Caco-2 (cell line): ENCODE measurements around the gene CACTIN. TPM values are rescaled to one million over a fixed set of nuclear protein-coding genes. Genes with fewer than 3 reads are reported as not detected.

Source experiments
- BruUV-seq: library from RNA; stranded (reverse); fragments of 400-500 nt; replicated peaks from 2 replicates; lab custom pipeline; 2021; lab: Mats Ljungman, UMichigan
- CTCF ChIA-PET: fragments of 300-600 bp; sonication (Branson Sonifier 250); formaldehyde crosslinking; loops from one replicate; lab custom pipeline; 2022; ENCODE audit warnings: antibody characterized with exemption; lab: Charles Lee
- POLR2A ChIA-PET: fragments of 300-600 bp; sonication (Branson Sonifier 250); formaldehyde crosslinking; loops from one replicate; lab custom pipeline; 2022; ENCODE audit warnings: antibody characterized with exemption; lab: Charles Lee
- DNase-seq, 2 experiments: peaks; one replicate each; pipeline versions ENCODE4 v3.0.0 to v3.0.0-alpha.2; 2020 to 2022
- H3K27me3 ChIP-seq: replicated peaks from 2 replicates; pipeline ENCODE4 v1.6.0; 2011; ENCODE audit warnings: low read length; ENCODE audit not compliant: control insufficient read depth, insufficient read depth
- H3K36me3 ChIP-seq: 2 replicates; pipeline ENCODE4 v1.5.1; 2011; ENCODE audit warnings: low read length; ENCODE audit not compliant: control insufficient read depth, insufficient read depth
- H3K4me1 ChIP-seq: fragments of 250-450 bp; sonication (Bioruptor Pico); 2 replicates; pipeline ENCODE4 v1.5.1; 2020; ENCODE audit warnings: mild to moderate bottlenecking
- H3K4me3 ChIP-seq: 2 replicates; pipeline ENCODE4 v1.5.1; 2011; ENCODE audit warnings: low read depth, mild to moderate bottlenecking, control low read depth, low read length
- H3K9me3 ChIP-seq: fragments of 250-450 bp; sonication (Bioruptor Pico); 2 replicates; pipeline ENCODE4 v1.5.1; 2020; ENCODE audit warnings: mild to moderate bottlenecking, moderate library complexity
- H3K27ac Mint-ChIP-seq: one replicate; pipeline ENCODE4 v1.8.0; 2022; ENCODE audit warnings: mixed read lengths; ENCODE audit not compliant: unreplicated experiment
- H3K27me3 Mint-ChIP-seq: one replicate; pipeline ENCODE4 v1.8.0; 2022; ENCODE audit warnings: mixed read lengths; ENCODE audit not compliant: insufficient read depth, unreplicated experiment
- H3K36me3 Mint-ChIP-seq: one replicate; pipeline ENCODE4 v1.8.0; 2022; ENCODE audit warnings: mild to moderate bottlenecking, mixed read lengths; ENCODE audit not compliant: insufficient read depth, unreplicated experiment
- H3K4me1 Mint-ChIP-seq: one replicate; pipeline ENCODE4 v1.8.0; 2022; ENCODE audit warnings: low read depth, mixed read lengths; ENCODE audit not compliant: unreplicated experiment
- H3K4me3 Mint-ChIP-seq: one replicate; pipeline ENCODE4 v1.8.0; 2022; ENCODE audit warnings: mild to moderate bottlenecking, moderate library complexity, mixed read lengths; ENCODE audit not compliant: unreplicated experiment
- H3K9me3 Mint-ChIP-seq: one replicate; pipeline ENCODE4 v1.8.0; 2022; ENCODE audit warnings: mixed read lengths; ENCODE audit not compliant: unreplicated experiment
- intact Hi-C: fragments of 100-400 bp; cut with micrococcal nuclease; formaldehyde crosslinking; loops from one replicate; pipeline ENCODE4 v1.10.0; 2022; ENCODE audit not compliant: unreplicated experiment
- total RNA-seq: library from RNA; stranded (reverse); gene quantifications from 2 replicates; pipeline ENCODE4 v1.2.3, GENCODE V29; 2022
- TF ChIP-seq, protein P1 (sequence below), 2 experiments: fragments of 200-600 bp in 1 of 2; IDR thresholded peaks; 1 replicate in 1 of 2; 2 replicates in 1 of 2; pipeline versions ENCODE4 v1.5.1 to v1.8.0; 2011 to 2022; ENCODE audit warnings: antibody characterized with exemption in 1 of 2, control low read depth in 1 of 2, inconsistent platforms in 1 of 2, low read depth in 1 of 2, low read length in 1 of 2, mild to moderate bottlenecking in 1 of 2, moderate library complexity in 1 of 2; ENCODE audit not compliant: insufficient read depth in 1 of 2, severe bottlenecking in 1 of 2, unreplicated experiment in 1 of 2

CACTIN gene
- total RNA-seq, 1 experiment from 2014 or later: 33.9 TPM

DNA sequence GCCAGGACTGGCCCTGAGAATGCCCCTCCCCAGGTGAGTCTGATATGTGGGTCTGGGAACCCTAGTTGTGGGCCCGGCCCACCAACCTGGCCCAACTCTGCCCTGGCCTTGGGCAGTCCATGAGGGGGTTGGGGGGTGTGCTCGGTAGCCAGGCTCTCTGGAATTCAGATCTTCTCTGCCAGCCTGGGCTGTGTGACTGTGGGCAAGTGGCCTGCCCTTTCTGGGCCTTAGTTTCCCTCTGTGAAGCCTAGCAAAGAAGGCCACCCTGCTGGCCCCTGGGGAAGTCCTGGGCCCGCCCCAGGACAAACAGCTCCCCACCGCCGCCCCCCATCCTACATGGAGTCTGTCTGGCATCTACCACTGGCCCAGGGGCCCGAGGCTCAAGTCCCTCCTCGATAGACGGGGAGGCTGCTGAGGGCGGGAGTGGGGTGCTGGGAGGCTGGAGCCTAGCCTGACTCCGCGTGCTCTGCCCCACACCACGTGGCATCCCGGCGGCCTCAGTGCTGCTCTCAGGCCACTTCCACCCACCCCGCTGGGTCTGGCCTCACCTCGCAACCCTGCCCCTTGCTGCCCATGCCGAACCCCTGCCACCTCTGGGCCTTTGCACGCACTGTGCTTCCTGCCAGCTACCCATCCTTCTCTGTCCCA lies 11.6 kb downstream of the CACTIN start:
- intact Hi-C loops: no loop called here
- no peaks in the 10 kb centered on the region for H3K9me3 ChIP-seq
- Mint-ChIP-seq H3K27ac (no peak overlapping the region), H3K9me3 (no peaks in the 10 kb centered on the region), H3K36me3 (no peaks in the 10 kb centered on the region), H3K27me3 (no peaks in the 10 kb centered on the region), H3K4me1 (no peaks in the 10 kb centered on the region), H3K4me3 (no peak overlapping the region)
- H3K4me3 ChIP-seq: no peak overlapping the region
- no peaks in the 10 kb centered on the region for H3K4me1 ChIP-seq
- no peak for DNase-seq
- ChIA-PET CTCF (no interaction called here), POLR2A (no interaction called here)
- BruUV-seq: no TSS peak
- H3K27me3 ChIP-seq: no peaks in the 10 kb centered on the region
- H3K36me3 ChIP-seq: no peaks in the 10 kb centered on the region
- TF ChIP-seq, protein P1, sequence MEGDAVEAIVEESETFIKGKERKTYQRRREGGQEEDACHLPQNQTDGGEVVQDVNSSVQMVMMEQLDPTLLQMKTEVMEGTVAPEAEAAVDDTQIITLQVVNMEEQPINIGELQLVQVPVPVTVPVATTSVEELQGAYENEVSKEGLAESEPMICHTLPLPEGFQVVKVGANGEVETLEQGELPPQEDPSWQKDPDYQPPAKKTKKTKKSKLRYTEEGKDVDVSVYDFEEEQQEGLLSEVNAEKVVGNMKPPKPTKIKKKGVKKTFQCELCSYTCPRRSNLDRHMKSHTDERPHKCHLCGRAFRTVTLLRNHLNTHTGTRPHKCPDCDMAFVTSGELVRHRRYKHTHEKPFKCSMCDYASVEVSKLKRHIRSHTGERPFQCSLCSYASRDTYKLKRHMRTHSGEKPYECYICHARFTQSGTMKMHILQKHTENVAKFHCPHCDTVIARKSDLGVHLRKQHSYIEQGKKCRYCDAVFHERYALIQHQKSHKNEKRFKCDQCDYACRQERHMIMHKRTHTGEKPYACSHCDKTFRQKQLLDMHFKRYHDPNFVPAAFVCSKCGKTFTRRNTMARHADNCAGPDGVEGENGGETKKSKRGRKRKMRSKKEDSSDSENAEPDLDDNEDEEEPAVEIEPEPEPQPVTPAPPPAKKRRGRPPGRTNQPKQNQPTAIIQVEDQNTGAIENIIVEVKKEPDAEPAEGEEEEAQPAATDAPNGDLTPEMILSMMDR (IDR thresholded peaks at IDR 0.05; ENCODE audit: insufficient read depth in 1 of 2, low read depth in 1 of 2, low read length in 1 of 2, severe bottlenecking in 1 of 2, unreplicated experiment in 1 of 2): no peak

- no peak for DNase-seq
- no peaks in the 10 kb centered on the region for H3K36me3 ChIP-seq
- H3K9me3 Mint-ChIP-seq: no peaks in the 10 kb centered on the region
- H3K4me3 Mint-ChIP-seq: no peak overlapping the region
- intact Hi-C loops: no loop called here
- no peaks in the 10 kb centered on the region for H3K36me3 Mint-ChIP-seq
- no peaks in the 10 kb centered on the region for H3K27me3 ChIP-seq
- H3K4me3 ChIP-seq: no peak overlapping the region
- BruUV-seq: no TSS peak
- no peak overlapping the region for H3K27ac Mint-ChIP-seq
- CTCF ChIA-PET: no interaction called here
- TF ChIP-seq, protein P1 (IDR thresholded peaks at IDR 0.05; ENCODE audit: insufficient read depth in 1 of 2, low read depth in 1 of 2, low read length in 1 of 2, severe bottlenecking in 1 of 2, unreplicated experiment in 1 of 2): no peak
- no peaks in the 10 kb centered on the region for H3K9me3 ChIP-seq
- no peaks in the 10 kb centered on the region for H3K4me1 ChIP-seq
- no peaks in the 10 kb centered on the region for H3K27me3 Mint-ChIP-seq
- H3K4me1 Mint-ChIP-seq: no peaks in the 10 kb centered on the region
- POLR2A ChIA-PET: no interaction called here
These were observed 12.6 kb downstream of the CACTIN start for GRCh38 chr19:3613818-3614661.

DNA sequence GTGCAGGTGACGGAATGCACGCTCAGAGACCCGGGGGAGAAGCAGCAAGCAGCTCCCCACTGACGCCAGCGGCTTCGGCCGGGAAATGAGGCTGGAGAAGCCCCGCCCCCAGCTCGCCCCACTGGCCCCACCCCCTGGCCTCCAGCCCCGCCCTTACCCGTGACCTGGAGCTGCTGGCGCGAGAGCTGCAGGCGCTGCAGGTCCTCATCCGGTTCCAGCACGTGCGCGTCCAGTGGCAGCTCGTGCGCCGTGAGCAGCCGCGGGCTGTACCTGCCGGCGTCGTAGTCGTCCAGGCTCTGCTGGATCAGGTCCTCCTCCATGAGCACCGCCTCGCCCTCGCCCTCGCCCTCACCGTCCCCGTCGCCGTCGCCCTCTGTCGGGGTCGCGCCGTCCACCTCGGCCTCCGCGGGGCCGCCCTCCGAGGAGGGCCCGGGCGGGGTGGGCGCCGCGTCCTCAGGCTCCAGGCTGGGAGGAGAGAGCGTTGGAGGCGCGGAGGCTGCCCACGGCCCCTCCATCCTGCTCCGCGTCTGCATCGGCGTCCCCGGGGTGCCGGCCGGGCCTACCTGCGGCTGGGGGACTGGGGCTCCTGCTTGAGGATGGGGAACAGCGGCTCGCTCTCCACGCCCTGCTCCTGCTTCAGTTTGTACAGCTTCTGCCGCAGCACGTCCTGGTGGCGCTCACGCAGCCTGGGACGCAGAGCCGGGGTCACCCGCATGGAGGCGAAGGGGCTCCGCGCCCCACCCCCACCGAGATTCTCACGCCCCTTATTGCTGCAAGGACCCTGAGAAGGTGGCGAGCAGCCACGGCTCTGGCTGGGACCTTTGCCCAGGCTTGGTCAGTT lies 13.5 kb downstream of the CACTIN start:
- CTCF ChIA-PET: no interaction called here
- H3K27me3 ChIP-seq: no peaks in the 10 kb centered on the region
- DNase-seq: no peak
- Mint-ChIP-seq H3K27me3 (no peaks in the 10 kb centered on the region), H3K4me3 (no peak overlapping the region), H3K9me3 (no peaks in the 10 kb centered on the region), H3K4me1 (no peaks in the 10 kb centered on the region), H3K36me3 (peaks cover 1% of the 10 kb centered on the region), H3K27ac (no peak overlapping the region)
- intact Hi-C loops: no loop called here
- POLR2A ChIA-PET: no interaction called here
- BruUV-seq: no TSS peak
- H3K36me3 ChIP-seq: no peaks in the 10 kb centered on the region
- no peak overlapping the region for H3K4me3 ChIP-seq
- no peaks in the 10 kb centered on the region for H3K9me3 ChIP-seq
- no peaks in the 10 kb centered on the region for H3K4me1 ChIP-seq
- TF ChIP-seq, protein P1 (IDR thresholded peaks at IDR 0.05; ENCODE audit: insufficient read depth in 1 of 2, low read depth in 1 of 2, low read length in 1 of 2, severe bottlenecking in 1 of 2, unreplicated experiment in 1 of 2): no peak
